NCI-H524 (cell line): ENCODE results near the gene MAP2K5.
A peak's percentile ranks its signal among the peaks of the same experiment; 100 is the strongest.

Source experiments
- DNase-seq, 2 experiments: peaks; one replicate each; lab custom pipeline; 2025; lab: John Stamatoyannopoulos, UW

The MAP2K5 gene

DNA sequence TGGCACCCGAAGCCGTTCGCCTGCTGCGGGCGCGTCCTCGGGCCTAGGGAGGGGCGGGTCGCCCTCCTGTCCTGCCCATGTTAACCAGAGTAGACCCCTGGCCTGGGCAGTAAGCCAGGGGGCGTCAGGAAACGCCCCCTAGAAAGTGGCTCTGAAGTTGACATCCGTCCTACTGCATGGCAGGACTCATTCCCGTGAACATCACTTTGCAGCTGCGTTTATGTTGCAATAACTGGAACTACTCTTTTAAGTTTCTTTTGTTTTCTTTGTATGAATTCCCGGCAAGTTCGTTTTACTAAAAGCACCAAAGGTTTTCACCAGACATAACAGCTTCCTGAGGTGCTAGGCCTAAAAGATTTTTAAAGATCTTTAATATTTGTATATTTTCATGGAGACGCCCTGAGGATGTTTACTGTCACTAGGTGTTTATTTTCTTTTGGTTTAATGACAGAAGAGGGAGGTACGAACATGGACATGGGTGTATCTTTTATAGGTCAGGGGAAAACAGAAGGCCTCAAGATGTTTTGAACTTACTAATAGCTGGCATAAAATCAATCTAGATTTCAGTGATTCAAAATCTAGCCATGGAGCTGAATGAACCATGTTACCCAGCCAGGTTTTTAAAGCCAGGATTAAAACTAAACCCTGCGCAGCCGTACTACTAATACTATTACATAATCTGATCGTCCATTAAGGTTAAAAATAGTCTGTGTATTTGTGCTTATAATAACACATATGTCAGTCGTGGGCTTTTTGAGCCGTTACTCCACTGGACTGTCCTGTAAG, 20.5 kb upstream of the MAP2K5 start:
- peak; percentile 12 to 72 for DNase-seq

- no peak for DNase-seq
Observed at GRCh38 chr15:67523330-67523729, 19.2 kb upstream of the MAP2K5 start.

DNA sequence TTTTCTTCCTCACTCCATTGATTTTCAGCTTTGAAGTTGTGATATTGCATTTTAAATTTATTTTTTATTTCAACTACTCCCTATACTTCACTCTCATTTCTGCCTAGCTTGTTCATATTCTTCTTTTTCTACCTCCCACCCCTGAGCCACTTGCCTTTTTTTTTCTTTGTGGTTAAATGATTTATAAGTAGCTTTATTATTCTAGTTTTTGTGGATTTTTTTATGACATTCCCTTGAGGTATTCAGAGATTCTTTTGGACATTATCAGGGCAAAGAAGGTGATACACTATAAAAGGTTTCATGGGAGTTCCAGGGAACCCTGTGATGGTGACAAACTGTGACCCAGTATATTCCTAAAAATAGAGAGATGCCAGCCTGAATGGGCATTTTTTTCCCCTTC, 18.3 kb upstream of the MAP2K5 start:
- DNase-seq, result no peak

- DNase-seq, result no peak
Observed at GRCh38 chr15:67528513-67528912, 14.0 kb upstream of the MAP2K5 start.

- DNase-seq, result peak in 1 of 2 experiments; percentile 2
Observed at GRCh38 chr15:67531379-67531914, 11.1 kb upstream of the MAP2K5 start.

- DNase-seq, result no peak
Observed at GRCh38 chr15:67533873-67534272, 8.6 kb upstream of the MAP2K5 start.

DNA sequence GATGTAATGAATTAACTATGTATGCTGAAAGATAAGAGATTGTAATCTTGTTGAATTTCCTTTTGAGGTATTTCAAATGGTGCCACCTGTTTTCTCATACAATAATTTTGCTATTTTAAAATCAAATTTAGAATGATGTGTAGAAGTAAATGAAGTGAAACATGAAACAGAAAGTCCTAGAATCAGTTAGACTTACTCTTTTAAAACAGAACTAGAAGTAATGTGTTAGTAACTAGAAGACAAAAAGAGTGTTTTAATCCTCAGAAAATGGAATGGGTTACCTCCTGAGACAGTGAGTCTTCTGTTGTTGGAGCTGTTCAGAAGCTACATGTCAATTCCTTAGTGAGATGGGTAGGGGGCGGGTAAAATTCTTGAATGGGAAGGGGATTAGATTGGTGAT, 8.1 kb upstream of the MAP2K5 start:
- DNase-seq, result no peak

- no peak for DNase-seq
Observed at GRCh38 chr15:67537771-67538170, 4.7 kb upstream of the MAP2K5 start.

GRCh38 chr15:67543348-67543718, 830 bp downstream of the MAP2K5 start:
- DNase-seq, result no peak

- DNase-seq, result no peak
Observed at GRCh38 chr15:67544475-67544874, 2.0 kb downstream of the MAP2K5 start.

DNA sequence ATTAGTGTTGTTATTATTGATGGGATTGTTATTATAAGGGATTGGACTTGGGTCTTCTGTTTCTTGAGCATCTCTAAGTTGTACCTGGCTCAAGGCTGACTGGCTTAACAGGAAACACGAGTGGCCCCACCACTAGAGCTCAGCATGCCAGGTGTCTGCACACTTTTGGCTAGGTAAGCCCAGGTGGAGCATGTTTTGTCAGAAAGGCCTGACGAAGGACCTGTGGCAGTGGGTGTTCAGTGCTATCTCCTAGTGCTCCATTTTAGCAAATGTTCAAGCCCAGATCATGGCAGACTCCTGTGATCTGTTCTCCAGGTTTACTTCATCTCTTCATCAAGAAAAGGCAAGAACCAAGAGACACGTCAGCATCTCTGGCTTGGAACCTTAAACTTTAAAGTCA, 3.4 kb downstream of the MAP2K5 start:
- DNase-seq, result no peak

DNA sequence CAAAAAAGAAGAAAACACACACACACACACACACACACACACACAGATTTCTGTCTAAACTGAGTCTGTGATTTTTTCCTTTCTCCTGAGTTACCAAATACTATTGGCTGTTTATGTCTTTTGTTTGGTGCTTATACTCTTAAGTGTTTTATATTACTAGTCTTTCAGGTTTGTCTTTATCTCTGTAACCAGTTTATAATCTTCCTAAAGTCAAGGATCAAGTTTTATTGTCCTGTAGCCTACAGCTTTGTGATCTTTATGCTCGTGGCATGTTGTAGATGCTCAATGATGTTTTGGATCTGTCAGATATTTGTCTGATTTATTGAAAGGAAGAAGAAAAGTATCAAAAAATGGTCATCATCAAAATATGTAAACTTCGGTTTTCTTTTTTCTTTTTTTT, 4.6 kb downstream of the MAP2K5 start:
- no peak for DNase-seq

DNA sequence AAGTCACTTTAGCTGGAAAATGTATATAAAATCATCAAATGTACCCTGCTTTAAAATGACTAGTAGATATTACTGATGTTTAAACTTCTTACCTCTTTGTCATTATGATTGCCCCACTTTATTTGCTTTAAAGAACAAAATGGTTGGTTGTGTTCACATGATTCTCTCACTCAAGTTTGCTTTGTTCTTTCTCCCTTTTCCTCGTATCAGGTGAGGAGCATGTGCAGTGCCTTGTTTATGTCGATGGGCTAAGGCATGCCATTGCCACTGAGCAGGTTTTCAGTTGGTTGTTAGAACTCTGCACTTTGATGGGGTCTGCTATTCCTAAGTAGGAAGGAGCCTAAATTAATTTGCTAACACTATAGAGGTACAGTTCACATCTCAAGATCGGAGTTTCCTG, 5.3 kb downstream of the MAP2K5 start:
- DNase-seq, result no peak

DNA sequence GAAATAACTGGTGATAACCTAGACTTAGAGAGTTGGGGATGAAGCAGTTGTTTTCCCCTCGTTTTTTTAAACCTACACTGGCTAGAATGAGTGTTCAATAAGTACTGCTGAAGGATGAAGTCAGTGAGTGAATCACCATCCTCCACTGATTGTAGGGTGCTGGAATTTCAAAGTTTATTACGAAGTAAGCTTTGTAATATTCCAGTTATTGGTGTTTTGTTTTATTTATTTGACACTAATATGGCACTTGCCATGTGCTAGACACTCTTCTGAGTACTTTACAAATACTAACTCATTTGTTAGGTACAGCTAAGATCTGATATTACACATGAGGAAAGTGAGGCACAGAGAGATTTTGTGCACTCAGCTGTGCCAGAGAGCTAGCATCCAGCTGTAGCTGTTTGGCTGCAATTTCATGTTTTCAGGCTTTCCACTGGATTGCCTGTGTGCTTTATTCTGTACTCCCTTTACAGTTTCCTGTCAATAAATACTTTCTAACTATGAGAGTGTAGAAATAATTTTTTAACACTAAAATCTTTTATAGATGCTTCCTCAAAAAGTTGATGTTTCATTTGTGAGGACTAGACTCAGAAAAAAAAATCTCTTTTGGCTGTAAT, 5.8 kb downstream of the MAP2K5 start:
- no peak for DNase-seq

GRCh38 chr15:67548862-67549651, 6.6 kb downstream of the MAP2K5 start:
- DNase-seq, result peak in 1 of 2 experiments; percentile 4

DNA sequence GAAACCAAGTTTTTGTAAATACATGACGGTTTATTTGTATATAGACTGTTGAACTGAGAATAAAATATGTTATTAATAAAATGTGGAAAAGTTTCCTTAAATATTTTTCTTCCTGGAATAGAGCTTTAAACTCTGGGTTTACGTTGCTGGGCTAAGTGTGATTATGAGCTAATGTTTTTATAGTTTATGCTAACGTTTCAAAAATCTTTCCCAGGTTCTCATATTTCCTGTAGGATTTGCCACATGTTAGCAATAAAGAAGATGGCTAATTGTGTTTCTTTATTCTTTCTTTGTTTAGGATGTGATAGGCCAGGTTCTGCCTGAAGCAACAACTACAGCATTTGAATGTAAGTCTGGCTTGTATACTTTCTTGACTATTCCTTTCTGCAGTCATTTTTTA, 7.2 kb downstream of the MAP2K5 start:
- no peak for DNase-seq

- DNase-seq, result no peak
Observed at GRCh38 chr15:67550522-67550921, 8.0 kb downstream of the MAP2K5 start.

- no peak for DNase-seq
Observed at GRCh38 chr15:67551207-67551743, 8.8 kb downstream of the MAP2K5 start.

- DNase-seq, result no peak
Observed at GRCh38 chr15:67554580-67554979, 12.1 kb downstream of the MAP2K5 start.

DNA sequence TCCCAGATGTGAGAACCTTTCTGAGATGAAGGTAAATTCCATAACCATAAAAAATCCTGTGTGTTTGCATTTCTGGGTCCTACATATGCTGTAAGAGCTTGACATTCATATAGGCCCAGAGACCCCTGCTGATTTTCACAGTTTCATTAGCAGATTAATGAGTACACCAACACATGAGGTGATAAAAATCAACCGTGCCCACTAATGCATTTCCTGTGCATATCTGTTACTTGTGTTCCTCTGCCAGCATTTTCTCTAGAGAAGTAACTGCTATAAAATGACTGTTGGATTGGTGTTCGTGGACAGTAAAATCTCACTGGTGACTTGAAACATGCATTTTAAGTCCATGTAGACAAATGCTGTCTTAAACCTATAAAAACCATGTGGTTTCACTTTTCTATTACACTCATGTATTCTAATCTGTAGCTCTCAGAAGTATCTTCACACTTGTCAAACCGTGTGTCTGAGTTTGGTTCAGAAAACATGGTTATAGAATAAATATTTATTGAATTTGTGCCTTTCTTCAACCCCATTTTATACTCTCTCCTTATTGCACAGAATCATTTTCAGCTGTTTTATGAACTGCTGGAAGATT, 14.6 kb downstream of the MAP2K5 start:
- DNase-seq, result no peak

DNA sequence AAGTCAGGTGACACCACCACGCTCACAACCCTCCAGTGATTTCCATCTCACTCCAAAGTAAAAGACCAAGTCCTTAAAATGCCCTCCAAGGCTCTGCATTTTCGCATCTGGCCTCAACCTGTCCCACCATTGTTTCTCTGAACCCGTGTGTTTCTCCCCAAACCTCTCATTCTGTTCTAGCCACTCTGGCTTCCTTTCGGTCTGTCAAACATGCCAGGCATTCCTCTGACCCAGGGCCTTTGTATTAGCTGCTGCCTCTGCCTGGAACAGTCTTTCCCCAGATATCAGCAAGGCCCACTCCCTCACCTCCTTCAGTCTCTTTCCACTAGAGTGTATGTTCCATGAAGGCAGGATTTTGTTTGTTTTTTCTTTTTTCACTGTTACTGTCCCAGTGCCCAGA, 16.0 kb downstream of the MAP2K5 start:
- DNase-seq, result no peak

DNA sequence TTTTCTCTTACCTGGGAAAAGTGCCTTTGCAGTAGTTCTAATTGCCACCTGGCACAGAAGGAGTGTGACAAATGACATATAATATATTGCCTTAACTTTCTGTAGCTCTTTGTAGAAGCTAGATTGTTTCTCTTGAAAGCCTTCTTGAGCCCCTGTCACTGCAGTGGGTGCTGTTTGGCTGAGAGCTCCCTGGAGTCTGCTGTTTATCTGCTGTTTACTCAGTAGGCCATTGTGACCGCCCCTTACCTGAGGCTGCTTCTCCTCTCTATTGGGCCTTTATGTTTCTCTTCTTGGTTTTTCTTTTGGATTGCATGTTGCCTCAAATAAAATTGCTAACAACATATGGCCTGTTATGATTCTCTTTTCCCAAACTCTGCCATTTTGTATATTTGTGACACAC, 16.7 kb downstream of the MAP2K5 start:
- no peak for DNase-seq
